ENCODE results near the gene MRM3.

Gene MRM3

GRCh38 chr17:759964-760363 lies 22.2 kb upstream of the MRM3 start:
- TF ChIP-seq CTCF (IDR thresholded peaks at IDR 0.05; ENCODE audit: low read depth, low read length, missing control alignments) = no peak
- no peak for DNase-seq (ENCODE audit: extremely low read depth, low read depth)
- H3K4me3 ChIP-seq (replicated peaks; ENCODE audit: low read depth, low read length) = no peak overlapping the region

- no peak for TF ChIP-seq CTCF (IDR thresholded peaks at IDR 0.05; ENCODE audit: low read depth, low read length, missing control alignments)
- no peak for DNase-seq (ENCODE audit: extremely low read depth, low read depth)
- H3K4me3 ChIP-seq (replicated peaks; ENCODE audit: low read depth, low read length) = no peak overlapping the region
Measured at GRCh38 chr17:760371-760770, 21.8 kb upstream of the MRM3 start.

- DNase-seq (ENCODE audit: extremely low read depth, low read depth) = no peak
- TF ChIP-seq CTCF (IDR thresholded peaks at IDR 0.05; ENCODE audit: low read depth, low read length, missing control alignments) = no peak
- H3K4me3 ChIP-seq (replicated peaks; ENCODE audit: low read depth, low read length) = no peak overlapping the region
Measured at GRCh38 chr17:767076-767475, 15.1 kb upstream of the MRM3 start.

- TF ChIP-seq CTCF (IDR thresholded peaks at IDR 0.05; ENCODE audit: low read depth, low read length, missing control alignments) = no peak
- DNase-seq (ENCODE audit: extremely low read depth, low read depth) = no peak
- no peak overlapping the region for H3K4me3 ChIP-seq (replicated peaks; ENCODE audit: low read depth, low read length)
Measured at GRCh38 chr17:773016-773415, 9.1 kb upstream of the MRM3 start.

- no peak overlapping the region for H3K4me3 ChIP-seq (replicated peaks; ENCODE audit: low read depth, low read length)
- no peak for TF ChIP-seq CTCF (IDR thresholded peaks at IDR 0.05; ENCODE audit: low read depth, low read length, missing control alignments)
- no peak for DNase-seq (ENCODE audit: extremely low read depth, low read depth)
Measured at GRCh38 chr17:773467-774312, 8.5 kb upstream of the MRM3 start.

- DNase-seq (ENCODE audit: extremely low read depth, low read depth) = no peak
- no peak overlapping the region for H3K4me3 ChIP-seq (replicated peaks; ENCODE audit: low read depth, low read length)
- no peak for TF ChIP-seq CTCF (IDR thresholded peaks at IDR 0.05; ENCODE audit: low read depth, low read length, missing control alignments)
Measured at GRCh38 chr17:774313-774584, 7.9 kb upstream of the MRM3 start.

- no peak for TF ChIP-seq CTCF (IDR thresholded peaks at IDR 0.05; ENCODE audit: low read depth, low read length, missing control alignments)
- no peak overlapping the region for H3K4me3 ChIP-seq (replicated peaks; ENCODE audit: low read depth, low read length)
- DNase-seq (ENCODE audit: extremely low read depth, low read depth) = no peak
Measured at GRCh38 chr17:778096-778495, 4.1 kb upstream of the MRM3 start.

Measured in HFF-Myc (cell line).